HG02623 (cell line): ENCODE data around the gene PERCC1.
"Not testable (repeated sequence)": the region's sequence is repeated elsewhere in the genome, so short reads cannot be mapped to it uniquely, and the experiment has no call there.

Source experiments
- ATAC-seq: cut with Tn5 transposase; IDR thresholded peaks from one replicate; pipeline ENCODE4 v1.9.1; 2021; ENCODE audit warnings: moderate library complexity; ENCODE audit not compliant: unreplicated experiment

PERCC1 gene

GRCh38 chr16:1466054-1466453 is 35.2 kb downstream of the PERCC1 start:
- no peak for ATAC-seq

GRCh38 chr16:1466968-1467521 is 36.2 kb downstream of the PERCC1 start:
- no peak for ATAC-seq

DNA sequence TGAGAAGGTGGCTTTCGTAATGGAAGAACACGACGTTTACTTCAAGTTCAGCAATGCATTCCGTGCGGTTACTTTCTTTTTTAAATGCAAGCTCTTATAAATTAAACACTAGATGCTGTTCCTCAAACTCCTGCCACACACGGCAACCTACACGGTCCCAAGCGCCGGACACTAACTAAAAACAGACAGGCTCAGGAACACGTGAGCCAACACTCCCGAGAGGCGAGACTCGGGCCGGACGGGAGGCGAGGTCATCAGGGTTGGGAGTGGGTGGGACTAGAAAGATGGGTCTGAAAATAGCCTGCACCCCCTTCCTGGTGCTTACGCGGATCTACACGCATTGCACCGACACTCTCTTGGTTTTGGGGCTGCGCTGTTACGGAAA is 37.5 kb downstream of the PERCC1 start:
- no peak for ATAC-seq

DNA sequence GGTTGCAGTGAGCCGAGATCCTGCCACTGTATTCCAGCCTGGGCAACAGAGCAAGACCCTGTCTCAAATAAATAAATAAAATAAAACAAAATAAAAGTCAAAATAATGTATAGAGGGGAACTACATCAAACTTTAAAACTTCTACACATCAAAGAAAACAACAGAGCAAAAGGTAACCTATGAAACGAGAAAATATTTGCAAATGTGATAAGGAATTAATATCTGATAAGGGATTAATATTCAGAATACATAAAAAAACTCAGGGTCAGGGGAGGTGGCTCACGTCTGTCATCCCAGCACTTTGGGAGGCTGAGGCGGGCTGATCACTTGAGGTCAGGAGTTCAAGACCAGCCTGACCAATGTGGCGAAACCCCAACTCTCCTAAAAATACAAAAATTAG is 38.3 kb downstream of the PERCC1 start:
- ATAC-seq, result not testable (repeated sequence)

DNA sequence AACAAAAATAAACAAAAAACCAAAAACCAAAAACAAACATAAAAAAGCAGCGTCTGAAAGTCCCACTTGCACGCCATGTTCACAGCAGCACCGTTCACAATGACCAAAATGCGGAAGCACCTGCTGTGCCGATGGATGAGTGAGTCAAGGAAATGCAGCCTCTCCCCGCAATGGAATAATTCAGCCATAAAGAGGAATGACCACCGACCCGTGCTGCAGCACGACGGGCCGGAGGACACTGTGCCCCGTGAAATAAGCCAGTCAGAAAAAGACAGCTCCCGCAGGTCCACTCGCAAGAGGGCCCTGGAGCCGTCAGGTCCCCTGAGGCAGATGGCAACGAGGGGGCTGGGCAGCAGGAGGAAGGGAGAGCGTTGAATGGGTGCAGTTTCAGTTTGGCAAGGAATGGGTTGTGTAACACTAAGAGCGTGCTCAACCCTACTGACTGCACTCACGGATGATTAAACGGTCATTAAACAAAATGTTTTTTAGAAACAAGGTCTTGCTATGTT is 38.9 kb downstream of the PERCC1 start:
- no peak for ATAC-seq

- no peak for ATAC-seq
Measured at GRCh38 chr16:1470481-1471251, 39.8 kb downstream of the PERCC1 start.

- ATAC-seq, result no peak
Measured at GRCh38 chr16:1471569-1472194, 40.8 kb downstream of the PERCC1 start.

- no peak for ATAC-seq
Measured at GRCh38 chr16:1472974-1473373, 42.1 kb downstream of the PERCC1 start.

DNA sequence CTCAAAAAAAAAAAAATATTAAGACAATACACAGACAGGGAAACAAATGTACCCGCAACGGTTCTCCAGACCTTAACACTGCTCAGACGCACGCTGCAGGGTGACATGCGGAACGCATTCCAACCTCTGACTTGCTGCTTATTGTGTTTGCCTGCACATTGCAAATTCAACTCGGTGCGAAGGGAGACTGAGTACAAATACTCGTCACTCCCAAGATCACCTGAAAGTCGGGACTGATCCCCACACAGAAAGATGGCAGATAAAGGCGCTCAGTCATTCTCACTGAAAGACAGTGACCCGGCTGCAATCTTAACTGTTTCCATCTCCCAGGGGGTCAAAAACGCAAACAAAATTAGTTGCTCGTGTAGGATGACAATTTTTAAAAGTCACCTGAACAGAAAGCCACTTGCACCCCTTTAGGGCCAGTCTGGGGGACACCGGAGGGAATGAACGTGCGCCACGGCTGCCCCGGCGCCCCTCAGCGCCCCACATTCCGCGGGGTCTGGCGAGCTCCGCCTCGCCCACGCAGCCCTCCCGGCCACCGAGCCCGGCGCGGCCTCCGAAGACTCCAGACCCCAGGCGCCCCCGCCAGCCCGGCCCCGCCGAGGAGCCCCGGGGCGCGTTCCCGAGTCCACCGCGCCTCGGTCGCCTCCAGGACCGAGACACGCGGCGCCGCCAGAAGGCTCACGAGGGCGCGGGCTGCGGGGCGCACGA is 43.4 kb downstream of the PERCC1 start:
- ATAC-seq, result peak; percentile 12

- ATAC-seq, result peak; percentile 80
Measured at GRCh38 chr16:1474796-1475551, 44.1 kb downstream of the PERCC1 start, which contains the start of gene CLCN7. TSS of gene CLCN7 (minus strand) at chr16:1475028. CDS start at chr16:1474974, 54 bp downstream.

DNA sequence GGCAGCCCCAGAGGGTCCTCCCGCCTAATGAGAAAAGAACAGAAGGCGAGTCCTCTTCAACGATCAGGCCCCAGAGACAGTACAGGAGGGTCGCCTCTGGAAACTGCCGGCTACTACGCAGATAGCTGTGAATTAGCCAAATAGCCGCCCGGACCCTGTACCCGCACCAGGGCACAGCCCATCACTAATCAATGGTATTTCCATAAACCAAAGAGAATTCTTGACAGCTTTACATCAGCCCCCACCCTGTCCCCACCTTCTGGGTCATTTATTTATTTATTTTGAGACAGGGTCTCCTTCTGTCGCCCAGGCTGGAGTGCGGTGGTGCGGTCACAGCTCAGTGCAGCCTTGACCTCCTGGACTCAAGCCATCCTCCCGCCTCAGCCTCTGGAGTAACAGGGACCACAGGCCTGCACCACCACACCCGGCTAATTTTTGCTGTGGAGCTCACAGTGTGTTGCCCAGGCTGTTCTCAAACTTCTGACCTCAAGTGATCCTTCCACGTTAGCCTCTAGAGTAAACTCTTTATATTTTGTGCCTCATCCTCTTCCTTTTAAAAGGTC is 44.8 kb downstream of the PERCC1 start:
- ATAC-seq, result peak; percentile 8

DNA sequence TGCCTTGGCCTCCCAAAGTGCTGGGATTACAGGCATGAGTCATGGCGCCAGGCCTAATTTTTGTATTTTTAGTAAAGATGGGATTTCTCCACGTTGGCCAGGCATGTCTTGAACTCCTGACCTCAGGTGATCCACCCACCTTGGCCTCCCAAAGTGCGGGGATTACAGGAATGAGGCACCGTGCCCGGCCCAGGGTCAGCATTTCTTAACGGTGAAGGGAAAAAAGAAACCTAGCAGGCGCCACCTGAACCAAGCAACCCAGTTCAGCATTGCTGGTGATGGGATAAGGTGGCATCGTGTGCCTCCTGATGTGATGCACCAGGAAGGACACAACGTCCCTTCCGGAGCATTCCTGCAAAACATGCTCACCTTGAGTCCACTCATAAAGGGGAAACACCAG is 46.2 kb downstream of the PERCC1 start:
- no peak for ATAC-seq

- ATAC-seq, result not testable (repeated sequence)
Measured at GRCh38 chr16:1478937-1479336, 48.1 kb downstream of the PERCC1 start.

- no peak for ATAC-seq
Measured at GRCh38 chr16:1481906-1482835, 51.3 kb downstream of the PERCC1 start.
